MM.1S (cell line): ENCODE data around the gene FRMD6.

Experiments used
- CTCF ChIP-seq: fragments of 300-600 bp; sonication (generic); IDR thresholded peaks from 2 replicates; pipeline ENCODE4 v1.5.1; 2016; ENCODE audit warnings: antibody characterized with exemption, low read length, mixed read lengths
- EZH2 ChIP-seq: fragments of 300-600 bp; sonication (generic); optimal IDR thresholded peaks from 2 replicates; pipeline ENCODE3; 2017; ENCODE audit warnings: low read depth, mild to moderate bottlenecking, antibody characterized with exemption, low read length, mixed read lengths
- EZH2phosphoT487 ChIP-seq: fragments of 300-600 bp; sonication (generic); IDR thresholded peaks from 2 replicates; pipeline ENCODE4 v1.6.1; 2018; ENCODE audit warnings: antibody characterized with exemption, low read length

GRCh38 chr14:51653079-51653774, 1.5 kb downstream of the FRMD6 start:
- peak; percentile 17; the same call in 1 of the 2 replicates for TF ChIP-seq CTCF
- no peak for TF ChIP-seq EZH2
- TF ChIP-seq EZH2phosphoT487, result no peak
